H9 (cell line): ENCODE measurements around the gene ABHD1. TPM values are rescaled to one million over a fixed set of nuclear protein-coding genes. Genes with fewer than 3 reads are reported as not detected.
A peak's percentile ranks its signal among the peaks of the same experiment; 100 is the strongest.

ENCODE experiments used
- DNase-seq: peaks from one replicate; pipeline ENCODE4 v3.0.0-alpha.2; 2017
- H2AFZ ChIP-seq: one replicate; pipeline ENCODE4 v1.6.1; 2013; ENCODE audit warnings: mild to moderate bottlenecking, low read length, control low read depth, moderate library complexity
- H2AK5ac ChIP-seq: 2 replicates; pipeline ENCODE4 v1.6.1; 2013; ENCODE audit warnings: low read length, control low read depth, mixed read lengths; ENCODE audit not compliant: insufficient read length
- H2BK120ac ChIP-seq: one replicate; pipeline ENCODE4 v1.6.1; 2013; ENCODE audit warnings: low read depth, mild to moderate bottlenecking, low read length, control low read depth, inconsistent platforms; ENCODE audit not compliant: poor library complexity, severe bottlenecking
- H2BK12ac ChIP-seq: 2 replicates; pipeline ENCODE4 v1.6.1; 2013; ENCODE audit warnings: low read length, control low read depth, mixed read lengths, low read depth; ENCODE audit not compliant: insufficient read length
- H2BK15ac ChIP-seq: 2 replicates; pipeline ENCODE4 v1.6.1; 2013; ENCODE audit warnings: low read depth, low read length, control low read depth
- H2BK20ac ChIP-seq: one replicate; pipeline ENCODE4 v1.6.1; 2013; ENCODE audit warnings: low read depth, mild to moderate bottlenecking, low read length, control low read depth, inconsistent platforms; ENCODE audit not compliant: poor library complexity, severe bottlenecking
- H2BK5ac ChIP-seq: 2 replicates; pipeline ENCODE4 v1.6.1; 2013; ENCODE audit warnings: low read length, control low read depth, mixed read lengths; ENCODE audit not compliant: insufficient read length
- H3K14ac ChIP-seq: 2 replicates; pipeline ENCODE4 v1.6.1; 2013; ENCODE audit warnings: low read length, control low read depth; ENCODE audit not compliant: insufficient read depth
- H3K18ac ChIP-seq: 2 replicates; pipeline ENCODE4 v1.6.1; 2013; ENCODE audit warnings: low read depth, mild to moderate bottlenecking, mixed read lengths, low read length, control low read depth; ENCODE audit not compliant: insufficient read length
- H3K23ac ChIP-seq: 2 replicates; pipeline ENCODE4 v1.6.1; 2013; ENCODE audit warnings: low read length, control low read depth, mixed read lengths, low read depth; ENCODE audit not compliant: insufficient read length
- H3K23me2 ChIP-seq: 2 replicates; pipeline ENCODE4 v1.6.1; 2013; ENCODE audit warnings: low read depth, mild to moderate bottlenecking, mixed read lengths, low read length, control low read depth; ENCODE audit not compliant: insufficient read length, poor library complexity, severe bottlenecking
- H3K27ac ChIP-seq: 2 replicates; pipeline ENCODE4 v1.5.1; 2013; ENCODE audit warnings: low read length, control low read depth, mixed read lengths, low read depth; ENCODE audit not compliant: insufficient read length
- H3K27me3 ChIP-seq: 2 replicates; pipeline ENCODE4 v1.6.1; 2013; ENCODE audit warnings: low read length, control low read depth, inconsistent platforms; ENCODE audit not compliant: insufficient read depth
- H3K4ac ChIP-seq: 2 replicates; pipeline ENCODE4 v1.6.1; 2013; ENCODE audit warnings: low read depth, mild to moderate bottlenecking, control low read depth, inconsistent platforms, low read length, moderate library complexity
- H3K4me1 ChIP-seq: 2 replicates; pipeline ENCODE4 v1.6.1; 2013; ENCODE audit warnings: low read length, control low read depth, inconsistent platforms; ENCODE audit not compliant: insufficient read depth
- H3K4me2 ChIP-seq: 2 replicates; pipeline ENCODE4 v1.6.1; 2013; ENCODE audit warnings: low read length, control low read depth, mixed read lengths; ENCODE audit not compliant: insufficient read length, insufficient read depth
- H3K56ac ChIP-seq: 2 replicates; pipeline ENCODE4 v1.6.1; 2013; ENCODE audit warnings: low read depth, mild to moderate bottlenecking, mixed read lengths, low read length, control low read depth; ENCODE audit not compliant: insufficient read length
- H3K79me1 ChIP-seq: 2 replicates; pipeline ENCODE4 v1.6.1; 2013; ENCODE audit warnings: low read depth, mild to moderate bottlenecking, moderate library complexity, low read length, control low read depth, inconsistent platforms; ENCODE audit not compliant: insufficient read depth, poor library complexity, severe bottlenecking
- H3K79me2 ChIP-seq: 2 replicates; pipeline ENCODE4 v1.6.1; 2013; ENCODE audit warnings: low read length, control low read depth, inconsistent platforms; ENCODE audit not compliant: insufficient read depth
- H3K9ac ChIP-seq: 2 replicates; pipeline ENCODE4 v1.6.1; 2013; ENCODE audit warnings: low read length, control low read depth, mixed read lengths; ENCODE audit not compliant: insufficient read length; ENCODE audit errors: extremely low read depth
- H3K9me3 ChIP-seq: one replicate; pipeline ENCODE4 v1.6.1; 2013; ENCODE audit warnings: low read depth, low read length, inconsistent platforms; ENCODE audit not compliant: control insufficient read depth
- H3T11ph ChIP-seq: one replicate; pipeline ENCODE4 v1.6.1; 2013; ENCODE audit warnings: mild to moderate bottlenecking, low read length, control low read depth, inconsistent platforms
- H4K20me1 ChIP-seq: one replicate; pipeline ENCODE4 v1.6.1; 2013; ENCODE audit not compliant: control insufficient read depth, insufficient read length, insufficient read depth
- H4K5ac ChIP-seq: 2 replicates; pipeline ENCODE4 v1.6.1; 2013; ENCODE audit warnings: low read depth, mild to moderate bottlenecking, mixed read lengths, low read length, control low read depth; ENCODE audit not compliant: insufficient read length
- H4K8ac ChIP-seq: replicated peaks from 2 replicates; pipeline ENCODE4 v1.6.1; 2013; ENCODE audit warnings: low read length, control low read depth, mixed read lengths, low read depth; ENCODE audit not compliant: insufficient read length
- H4K91ac ChIP-seq: 2 replicates; pipeline ENCODE4 v1.6.1; 2013; ENCODE audit warnings: low read depth, mild to moderate bottlenecking, moderate library complexity, mixed read lengths, low read length, control low read depth; ENCODE audit not compliant: insufficient read length
- H3K27ac Mint-ChIP-seq, 3 experiments: 2 replicates in 2 of 3; 3 replicates in 1 of 3; pipeline ENCODE4 v1.8.0; 2020 to 2021; ENCODE audit warnings: mixed read lengths in 3 of 3, mild to moderate bottlenecking in 1 of 3, moderate library complexity in 1 of 3
- H3K27me3 Mint-ChIP-seq: 2 replicates; pipeline ENCODE4 v1.8.0; 2021; ENCODE audit warnings: low read depth, mild to moderate bottlenecking, moderate library complexity, mixed read lengths
- H3K36me3 Mint-ChIP-seq, 3 experiments: 2 replicates in 2 of 3; 3 replicates in 1 of 3; pipeline ENCODE4 v1.8.0; 2020 to 2021; ENCODE audit warnings: low read depth in 3 of 3, mixed read lengths in 3 of 3; ENCODE audit not compliant: insufficient read depth in 1 of 3
- H3K4me1 Mint-ChIP-seq, 2 experiments: 2 replicates each; pipeline ENCODE4 v1.8.0; 2020; ENCODE audit warnings: mixed read lengths in 2 of 2
- H3K4me3 Mint-ChIP-seq, 2 experiments: 2 replicates in 1 of 2; 3 replicates in 1 of 2; pipeline ENCODE4 v1.8.0; 2020 to 2021; ENCODE audit warnings: mild to moderate bottlenecking in 2 of 2, mixed read lengths in 2 of 2, moderate library complexity in 1 of 2
- H3K9me3 Mint-ChIP-seq, 2 experiments: 2 replicates in 1 of 2; 3 replicates in 1 of 2; pipeline ENCODE4 v1.8.0; 2020; ENCODE audit warnings: mild to moderate bottlenecking in 2 of 2, mixed read lengths in 2 of 2, moderate library complexity in 1 of 2
- WGBS: extraction: QIAGEN DNeasy Blood & Tissue Kit; methylation state at CpG from one replicate; pipeline ENCODE4 v1.1.7; 2013; ENCODE audit warnings: missing lambda C conversion rate, low lambda C conversion rate, mixed read lengths; ENCODE audit not compliant: insufficient read length; ENCODE audit errors: extremely low coverage; 5-methylcytosine and 5-hydroxymethylcytosine counted together
- total RNA-seq: library from RNA; stranded (reverse); gene quantifications from 2 replicates; pipeline ENCODE4 v1.2.1, GENCODE V29; 2021
- TF ChIP-seq, protein P1 (sequence below): fragments of 200-600 bp; sonication (generic); conservative IDR thresholded peaks from 3 replicates; pipeline ENCODE4 v1.8.0; 2021; ENCODE audit warnings: antibody characterized with exemption, mild to moderate bottlenecking

ABHD1 gene
- total RNA-seq, 1 experiment from 2014 or later, result 0.31 TPM

DNA sequence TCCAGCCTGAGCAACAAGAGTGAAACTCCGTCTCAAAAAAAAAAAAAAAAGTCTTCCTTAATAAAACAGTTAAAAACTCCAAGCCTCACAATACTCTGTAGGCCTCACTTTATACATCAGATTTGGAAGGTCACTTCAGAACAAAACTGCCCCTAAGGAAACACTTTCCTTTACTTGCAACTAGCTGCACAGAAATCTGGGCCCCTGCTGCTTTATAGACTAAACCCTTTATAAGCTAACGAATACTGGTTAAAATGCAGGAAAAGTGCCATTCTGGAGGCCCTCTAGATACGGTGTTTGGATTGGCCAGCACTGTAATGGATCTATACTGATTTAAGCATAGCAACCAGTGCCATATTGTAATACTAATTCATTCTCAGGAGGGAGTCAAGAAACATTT, 1.5 kb downstream of the ABHD1 start:
- H4K8ac ChIP-seq, result no peak overlapping the region
- H3K27me3 Mint-ChIP-seq, result peaks cover 40% of the 10 kb centered on the region
- no peaks in the 10 kb centered on the region for H3K9me3 ChIP-seq
- H3K9me3 Mint-ChIP-seq, result no peaks in the 10 kb centered on the region
- H4K20me1 ChIP-seq, result peaks cover 2% of the 10 kb centered on the region
- H4K91ac ChIP-seq, result no peak overlapping the region
- H3K9ac ChIP-seq, result no peak overlapping the region
- no peak overlapping the region for H3K27ac Mint-ChIP-seq
- H3K4me1 ChIP-seq, result no peaks in the 10 kb centered on the region; the same call in 1 of the 2 replicates
- DNase-seq, result no peak
- H3K23me2 ChIP-seq, result peaks cover 4% of the 10 kb centered on the region
- 0 out of 5 replicates have a peak overlapping the region, but pooled peaks of 1 of the 2 experiments have one; percentile 17 for H3K4me3 Mint-ChIP-seq
- H3K27me3 ChIP-seq, result peaks cover 7% of the 10 kb centered on the region; the same call in 1 of the 2 replicates
- H2BK15ac ChIP-seq, result no peak overlapping the region
- H2BK5ac ChIP-seq, result no peak overlapping the region
- peaks cover 0 to 8% (median 2%) of the 10 kb centered on the region in 3 experiments; a peak in 4 of 7 replicates for H3K36me3 Mint-ChIP-seq
- no peak overlapping the region for H2AK5ac ChIP-seq
- H3K27ac ChIP-seq, result no peak overlapping the region
- no peak overlapping the region for H3K18ac ChIP-seq
- no peak overlapping the region for H3K14ac ChIP-seq
- H3K23ac ChIP-seq, result no peak overlapping the region
- no CpG with 5 or more reads among the region's 3 CpGs for WGBS
- no peak overlapping the region for H3K4me2 ChIP-seq
- H3K56ac ChIP-seq, result no peak overlapping the region
- H2BK12ac ChIP-seq, result no peak overlapping the region
- no peak overlapping the region for H4K5ac ChIP-seq
- no peak overlapping the region for H2AFZ ChIP-seq
- no peak overlapping the region for H2BK120ac ChIP-seq
- H2BK20ac ChIP-seq, result no peak overlapping the region
- H3K4me1 Mint-ChIP-seq, result peaks cover 7 to 12% of the 10 kb centered on the region in 2 experiments
- H3K4ac ChIP-seq, result no peak overlapping the region
- no peaks in the 10 kb centered on the region for H3K79me1 ChIP-seq
- H3K79me2 ChIP-seq, result no peaks in the 10 kb centered on the region
- no peak overlapping the region for H3T11ph ChIP-seq
- TF ChIP-seq, protein P1, sequence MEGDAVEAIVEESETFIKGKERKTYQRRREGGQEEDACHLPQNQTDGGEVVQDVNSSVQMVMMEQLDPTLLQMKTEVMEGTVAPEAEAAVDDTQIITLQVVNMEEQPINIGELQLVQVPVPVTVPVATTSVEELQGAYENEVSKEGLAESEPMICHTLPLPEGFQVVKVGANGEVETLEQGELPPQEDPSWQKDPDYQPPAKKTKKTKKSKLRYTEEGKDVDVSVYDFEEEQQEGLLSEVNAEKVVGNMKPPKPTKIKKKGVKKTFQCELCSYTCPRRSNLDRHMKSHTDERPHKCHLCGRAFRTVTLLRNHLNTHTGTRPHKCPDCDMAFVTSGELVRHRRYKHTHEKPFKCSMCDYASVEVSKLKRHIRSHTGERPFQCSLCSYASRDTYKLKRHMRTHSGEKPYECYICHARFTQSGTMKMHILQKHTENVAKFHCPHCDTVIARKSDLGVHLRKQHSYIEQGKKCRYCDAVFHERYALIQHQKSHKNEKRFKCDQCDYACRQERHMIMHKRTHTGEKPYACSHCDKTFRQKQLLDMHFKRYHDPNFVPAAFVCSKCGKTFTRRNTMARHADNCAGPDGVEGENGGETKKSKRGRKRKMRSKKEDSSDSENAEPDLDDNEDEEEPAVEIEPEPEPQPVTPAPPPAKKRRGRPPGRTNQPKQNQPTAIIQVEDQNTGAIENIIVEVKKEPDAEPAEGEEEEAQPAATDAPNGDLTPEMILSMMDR, result no peak
